K562 (cell line): Measurements from ENCODE around the gene GNA15. TPM values are rescaled to one million over a fixed set of nuclear protein-coding genes. Genes with fewer than 3 reads are reported as not detected.

ENCODE experiments used
- BRF2 ChIP-seq: IDR thresholded peaks from 3 replicates; pipeline ENCODE4 v1.6.1; 2011; ENCODE audit warnings: borderline replicate concordance, mild to moderate bottlenecking; ENCODE audit not compliant: insufficient read length, insufficient read depth
- CBFA2T2 ChIP-seq: fragments of 450-650 bp; conservative IDR thresholded peaks from 2 replicates; pipeline ENCODE4 v1.6.1; 2017; ENCODE audit warnings: mild to moderate bottlenecking
- CHD1 ChIP-seq: fragments of 200-600 bp; sonication (generic); IDR thresholded peaks from one replicate; pipeline ENCODE4 v1.6.1; 2012; ENCODE audit warnings: mild to moderate bottlenecking, moderate library complexity, low read length, inconsistent platforms
- FUS ChIP-seq: fragments of 200-400 bp; formaldehyde crosslinking; optimal IDR thresholded peaks from 2 replicates; pipeline ENCODE3; 2017; ENCODE audit warnings: low read depth, low read length
- GABPB1 ChIP-seq: sonication (generic); formaldehyde crosslinking; IDR thresholded peaks from 2 replicates; pipeline ENCODE4 v1.8.0; 2022; ENCODE audit warnings: mild to moderate bottlenecking, missing genetic modification reagents
- KLF1 ChIP-seq: fragments of 450-650 bp; IDR thresholded peaks from 2 replicates; pipeline ENCODE4 v1.6.1; 2016; ENCODE audit warnings: missing genetic modification characterization, missing compliant biosample characterization
- LCOR ChIP-seq: sonication (generic); formaldehyde crosslinking; IDR thresholded peaks from 2 replicates; pipeline ENCODE4 v1.8.0; 2022; ENCODE audit warnings: mild to moderate bottlenecking, missing genetic modification reagents
- MAFK ChIP-seq: IDR thresholded peaks from 2 replicates; pipeline ENCODE4 v1.6.1; 2011; ENCODE audit warnings: low read length, improper control_type of control experiment
- MTA2 ChIP-seq: fragments of 450-650 bp; IDR thresholded peaks from 2 replicates; pipeline ENCODE4 v1.6.1; 2016; ENCODE audit warnings: low read depth
- MYC ChIP-seq, 2 experiments: fragments of 250-450 bp in 1 of 2; sonication (Bioruptor Pico) in 1 of 2; IDR thresholded peaks; 2 replicates each; pipeline versions ENCODE4 v1.5.1 to v1.6.1; 2012 to 2021; ENCODE audit warnings: low read depth in 2 of 2, borderline replicate concordance in 1 of 2, improper control_type of control experiment in 1 of 2, low read length in 1 of 2, mild to moderate bottlenecking in 1 of 2, moderate library complexity in 1 of 2
- NCOR1 ChIP-seq: fragments of 450-650 bp; IDR thresholded peaks from 2 replicates; pipeline ENCODE4 v1.6.1; 2016; ENCODE audit warnings: mild to moderate bottlenecking, moderate library complexity
- NFRKB ChIP-seq: fragments of 450-650 bp; IDR thresholded peaks from 2 replicates; pipeline ENCODE4 v1.6.1; 2016; ENCODE audit warnings: low read depth
- PHB2 ChIP-seq: fragments of 450-650 bp; IDR thresholded peaks from 2 replicates; pipeline ENCODE4 v1.6.1; 2017; ENCODE audit warnings: low read depth
- RCOR1 ChIP-seq, 2 experiments: IDR thresholded peaks; 2 replicates each; pipeline ENCODE4 v1.6.1; 2012; ENCODE audit warnings: low read depth in 2 of 2, low read length in 2 of 2, borderline replicate concordance in 1 of 2, improper control_type of control experiment in 1 of 2
- RHOXF2B ChIP-seq: fragments of 250-450 bp; sonication (Bioruptor Pico); conservative IDR thresholded peaks from 2 replicates; pipeline ENCODE4 v1.5.1; 2021
- SMARCA5 ChIP-seq: fragments of 450-650 bp; IDR thresholded peaks from 2 replicates; pipeline ENCODE4 v1.6.1; 2016
- SOX6 ChIP-seq: fragments of 450-650 bp; IDR thresholded peaks from 2 replicates; pipeline ENCODE4 v1.6.1; 2014; ENCODE audit warnings: mild to moderate bottlenecking
- TAL1 ChIP-seq: fragments of 450-650 bp; IDR thresholded peaks from 2 replicates; pipeline ENCODE4 v1.6.1; 2016; ENCODE audit warnings: mild to moderate bottlenecking
- YY1 ChIP-seq, 3 experiments: IDR thresholded peaks; 2 replicates each; pipeline ENCODE4 v1.6.1; 2011; ENCODE audit warnings: low read length in 2 of 3, mild to moderate bottlenecking in 2 of 3, moderate library complexity in 2 of 3, borderline replicate concordance in 1 of 3, control low read depth in 1 of 3, low read depth in 1 of 3; ENCODE audit not compliant: insufficient read depth in 3 of 3, insufficient replicate concordance in 2 of 3, control insufficient read depth in 1 of 3, insufficient read length in 1 of 3; ENCODE audit errors: extremely low read depth in 1 of 3
- ZNF121 ChIP-seq: sonication (generic); formaldehyde crosslinking; conservative IDR thresholded peaks from 2 replicates; pipeline ENCODE4 v1.8.0; 2022; ENCODE audit warnings: missing genetic modification reagents
- ZNF780A ChIP-seq: fragments of 250-450 bp; sonication (Bioruptor Pico); IDR thresholded peaks from 2 replicates; pipeline ENCODE4 v1.5.0; 2021; ENCODE audit warnings: mild to moderate bottlenecking
- ZNF785 ChIP-seq: fragments of 250-450 bp; sonication (Bioruptor Pico); IDR thresholded peaks from 2 replicates; pipeline ENCODE4 v1.4.0; 2020; ENCODE audit warnings: mild to moderate bottlenecking
- polyA plus RNA-seq, 8 experiments: library from polyadenylated mRNA; depleted of rRNA in 4 of 8; stranded (reverse) in 5 of 8; unstranded in 3 of 8; fragments of >200 nt; fragmentation: Nextera tagmentation in 2 of 8; fragmentation: Illumina TruSeq in 1 of 8; extraction: Ambion mirVana in 2 of 8; extraction: Trizol in 1 of 8; gene quantifications; 2 replicates each; pipeline versions ENCODE4 v1.2.1 to v1.2.3, GENCODE V29; 2011 to 2014; ENCODE audit warnings: inconsistent platforms in 1 of 8, missing spikeins in 1 of 8
- total RNA-seq, 7 experiments: library from RNA; depleted of rRNA in 6 of 7; stranded (reverse); fragments of >200 nt in 6 of 7; fragmentation: Illumina TruSeq in 2 of 7; extraction: Trizol in 2 of 7; gene quantifications; 2 replicates each; pipeline versions ENCODE4 v1.2.1 to v1.2.3, GENCODE V29; 2011 to 2021; ENCODE audit warnings: low replicate concordance in 1 of 7
- TF ChIP-seq, protein P1 (sequence below): sonication (generic); formaldehyde crosslinking; IDR thresholded peaks from 2 replicates; pipeline ENCODE4 v1.8.0; 2022; ENCODE audit warnings: missing genetic modification reagents, mild to moderate bottlenecking, moderate library complexity, borderline replicate concordance

The GNA15 gene
- total and polyA plus RNA-seq, 9 of the 15 experiments (the other 6 are each of a cell fraction or from before 2014, with no cell fraction given), result 0.03 to 0.24 (median 0.11) TPM; not detected in 1

GRCh38 chr19:3194106-3195087, 58.6 kb downstream of the GNA15 start (continued):
- TF ChIP-seq MAFK, result peak; percentile 11; the same call in 1 of the 2 replicates
- no peak for TF ChIP-seq FUS
- TF ChIP-seq, protein P1, sequence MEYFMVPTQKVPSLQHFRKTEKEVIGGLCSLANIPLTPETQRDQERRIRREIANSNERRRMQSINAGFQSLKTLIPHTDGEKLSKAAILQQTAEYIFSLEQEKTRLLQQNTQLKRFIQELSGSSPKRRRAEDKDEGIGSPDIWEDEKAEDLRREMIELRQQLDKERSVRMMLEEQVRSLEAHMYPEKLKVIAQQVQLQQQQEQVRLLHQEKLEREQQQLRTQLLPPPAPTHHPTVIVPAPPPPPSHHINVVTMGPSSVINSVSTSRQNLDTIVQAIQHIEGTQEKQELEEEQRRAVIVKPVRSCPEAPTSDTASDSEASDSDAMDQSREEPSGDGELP (CRISPR knock-in tag), result peak; percentile 71
- TF ChIP-seq SMARCA5, result peak; percentile 54
- peak in 1 of 2 experiments; percentile 47; a peak in 1 of 4 replicates for TF ChIP-seq RCOR1 (IDR thresholded peaks at IDR 0.05; ENCODE audit: borderline replicate concordance in 1 of 2, low read depth in 2 of 2, low read length in 2 of 2)
- peak; percentile 99 for TF ChIP-seq ZNF121 (CRISPR knock-in tag)
- peak; percentile 57; the same call in 1 of the 2 replicates for TF ChIP-seq GABPB1 (CRISPR knock-in tag)
- no peak for TF ChIP-seq RHOXF2B (CRISPR knock-in tag)
- 0 out of 2 replicates have a peak, but pooled peaks have one; percentile 49 for TF ChIP-seq NFRKB
- TF ChIP-seq PHB2, result peak; percentile 48; the same call in 1 of the 2 replicates
- peak; percentile 85 for TF ChIP-seq NCOR1
- no peak for TF ChIP-seq ZNF780A
- no peak for TF ChIP-seq BRF2
- TF ChIP-seq MTA2, result peak; percentile 69
- peak; percentile 33 for TF ChIP-seq CHD1
- no peak for TF ChIP-seq KLF1 (tag)
- peak; percentile 86 for TF ChIP-seq TAL1
- TF ChIP-seq YY1 (IDR thresholded peaks at IDR 0.05; ENCODE audit: borderline replicate concordance in 1 of 3, control insufficient read depth in 1 of 3, extremely low read depth in 1 of 3, insufficient read depth in 3 of 3, insufficient read length in 1 of 3, insufficient replicate concordance in 2 of 3, low read depth in 1 of 3, low read length in 2 of 3), result peak in 2 of 3 experiments; percentile 19 to 33
- peak; percentile 29 for TF ChIP-seq MYC (IDR thresholded peaks at IDR 0.05; ENCODE audit: low read depth, low read length)
- TF ChIP-seq MYC (CRISPR knock-in tag; IDR thresholded peaks at IDR 0.05; ENCODE audit: borderline replicate concordance, low read depth), result no peak
- no peak for TF ChIP-seq ZNF785 (CRISPR knock-in tag)
- TF ChIP-seq SOX6, result peak; percentile 72
- TF ChIP-seq CBFA2T2, result peak; percentile 89
- TF ChIP-seq LCOR (CRISPR knock-in tag), result peak; percentile 74; the same call in 1 of the 2 replicates
